SU-DHL-6 (cell line): ENCODE measurements around the gene DMXL1.

ENCODE experiments used
- H2AFZ ChIP-seq: fragments of 200-600 bp; sonication (generic); 2 replicates; pipeline ENCODE4 v1.6.1; 2014; ENCODE audit warnings: low read depth, mild to moderate bottlenecking, moderate library complexity, mixed read lengths, antibody characterized with exemption, low read length; ENCODE audit not compliant: severe bottlenecking
- H3F3A ChIP-seq: fragments of 200-600 bp; shearing (Covaris generic); 2 replicates; pipeline ENCODE4 v1.6.0; 2016; ENCODE audit warnings: antibody characterized with exemption, mild to moderate bottlenecking; ENCODE audit not compliant: insufficient read depth
- H3K27ac ChIP-seq: fragments of 200-600 bp; sonication (generic); 2 replicates; pipeline ENCODE4 v1.5.1; 2016; ENCODE audit warnings: low read depth, mild to moderate bottlenecking, low read length, moderate library complexity, mixed read lengths
- H3K27me3 ChIP-seq: fragments of 200-600 bp; sonication (generic), shearing (Covaris generic); 2 replicates; pipeline ENCODE4 v1.6.0; 2014; ENCODE audit warnings: mild to moderate bottlenecking, low read length
- H3K36me3 ChIP-seq: fragments of 200-600 bp; sonication (generic); 2 replicates; pipeline ENCODE4 v1.6.1; 2014; ENCODE audit warnings: mild to moderate bottlenecking, low read length, mixed read lengths
- H3K4me2 ChIP-seq: fragments of 300-600, 200-600 bp; shearing (Covaris generic), sonication (generic); 2 replicates; pipeline ENCODE4 v1.6.0; 2014; ENCODE audit warnings: low read length, low read depth, mild to moderate bottlenecking; ENCODE audit not compliant: poor library complexity, severe bottlenecking
- H3K4me3 ChIP-seq: fragments of 200-600 bp; sonication (generic); 2 replicates; pipeline ENCODE4 v1.5.1; 2014; ENCODE audit warnings: antibody characterized with exemption, low read length, mild to moderate bottlenecking, mixed read lengths; ENCODE audit not compliant: insufficient read depth, poor library complexity, severe bottlenecking
- H3K79me2 ChIP-seq: fragments of 200-600 bp; sonication (generic); 2 replicates; pipeline ENCODE4 v1.6.1; 2014; ENCODE audit warnings: mild to moderate bottlenecking, low read length, moderate library complexity; ENCODE audit not compliant: insufficient read depth
- H3K9ac ChIP-seq: fragments of 200-600 bp; sonication (generic); 2 replicates; pipeline ENCODE4 v1.7.0; 2014; ENCODE audit warnings: mild to moderate bottlenecking, low read length
- H3K9me2 ChIP-seq: fragments of 200-600 bp; sonication (generic); replicated peaks from 2 replicates; pipeline ENCODE4 v1.6.1; 2014; ENCODE audit warnings: low read length; ENCODE audit not compliant: insufficient read depth
- H3K9me3 ChIP-seq: fragments of 200-600 bp; sonication (generic); 2 replicates; pipeline ENCODE4 v1.6.1; 2014; ENCODE audit warnings: low read length, mixed read lengths; ENCODE audit not compliant: insufficient read depth
- H4K20me1 ChIP-seq: fragments of 200-600 bp; sonication (generic); 2 replicates; pipeline ENCODE4 v1.6.1; 2014; ENCODE audit warnings: low read depth, mild to moderate bottlenecking, antibody characterized with exemption, low read length, moderate library complexity, mixed read lengths
- EZH2phosphoT487 ChIP-seq: fragments of 200-600 bp; sonication (generic), shearing (Covaris generic); conservative IDR thresholded peaks from 2 replicates; pipeline ENCODE4 v1.6.1; 2018; ENCODE audit warnings: mild to moderate bottlenecking, antibody characterized with exemption, low read length, moderate library complexity, mixed read lengths
- TF ChIP-seq, protein P1 (sequence below): fragments of 200-600 bp; sonication (generic); IDR thresholded peaks from one replicate; pipeline ENCODE4 v1.5.1; 2017; ENCODE audit warnings: antibody characterized with exemption, mild to moderate bottlenecking, low read length, moderate library complexity; ENCODE audit not compliant: insufficient read depth, poor library complexity, severe bottlenecking

Gene DMXL1

DNA sequence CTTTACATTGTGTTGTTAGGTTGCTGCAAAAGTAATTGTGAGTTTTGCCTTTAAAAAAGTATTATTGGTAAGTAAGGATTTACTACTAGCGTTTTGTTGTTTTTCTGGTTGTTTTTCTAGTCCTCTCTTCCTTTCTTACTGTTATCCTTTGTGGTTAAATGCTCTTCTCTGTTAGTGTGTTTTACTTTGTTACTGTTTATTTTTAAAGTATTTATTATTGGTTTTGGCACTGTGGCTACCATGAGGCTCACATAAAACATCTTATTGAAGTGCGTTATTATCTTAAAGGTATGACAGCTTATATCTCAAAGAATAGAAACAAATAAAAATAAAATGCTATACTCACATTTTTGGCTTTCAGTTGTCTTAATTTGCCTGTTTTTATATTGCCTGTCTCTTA lies 17.6 kb downstream of the DMXL1 start:
- H3K79me2 ChIP-seq = peaks cover 97% of the 10 kb centered on the region

DNA sequence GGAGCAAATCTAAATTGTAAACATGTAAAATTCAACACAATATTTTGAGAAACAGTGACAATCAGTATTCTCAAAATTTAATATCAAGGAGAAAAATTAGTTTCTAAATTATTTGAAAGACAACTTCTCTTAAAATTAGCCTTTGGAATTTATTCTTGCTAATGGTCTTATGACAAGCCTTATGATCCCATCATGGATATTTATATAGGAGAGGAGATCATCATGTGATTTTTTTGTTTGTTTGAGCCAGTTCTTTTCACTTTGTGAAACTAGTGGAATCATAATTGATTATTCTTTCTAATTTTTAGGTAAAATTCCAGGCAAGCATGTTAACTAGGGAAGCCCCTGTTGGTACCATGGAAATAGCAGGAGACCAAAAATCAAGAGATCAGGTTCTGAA lies 24.7 kb downstream of the DMXL1 start:
- TF ChIP-seq EZH2phosphoT487 = no peak
- TF ChIP-seq, protein P1, sequence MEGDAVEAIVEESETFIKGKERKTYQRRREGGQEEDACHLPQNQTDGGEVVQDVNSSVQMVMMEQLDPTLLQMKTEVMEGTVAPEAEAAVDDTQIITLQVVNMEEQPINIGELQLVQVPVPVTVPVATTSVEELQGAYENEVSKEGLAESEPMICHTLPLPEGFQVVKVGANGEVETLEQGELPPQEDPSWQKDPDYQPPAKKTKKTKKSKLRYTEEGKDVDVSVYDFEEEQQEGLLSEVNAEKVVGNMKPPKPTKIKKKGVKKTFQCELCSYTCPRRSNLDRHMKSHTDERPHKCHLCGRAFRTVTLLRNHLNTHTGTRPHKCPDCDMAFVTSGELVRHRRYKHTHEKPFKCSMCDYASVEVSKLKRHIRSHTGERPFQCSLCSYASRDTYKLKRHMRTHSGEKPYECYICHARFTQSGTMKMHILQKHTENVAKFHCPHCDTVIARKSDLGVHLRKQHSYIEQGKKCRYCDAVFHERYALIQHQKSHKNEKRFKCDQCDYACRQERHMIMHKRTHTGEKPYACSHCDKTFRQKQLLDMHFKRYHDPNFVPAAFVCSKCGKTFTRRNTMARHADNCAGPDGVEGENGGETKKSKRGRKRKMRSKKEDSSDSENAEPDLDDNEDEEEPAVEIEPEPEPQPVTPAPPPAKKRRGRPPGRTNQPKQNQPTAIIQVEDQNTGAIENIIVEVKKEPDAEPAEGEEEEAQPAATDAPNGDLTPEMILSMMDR = no peak
- Histone ChIP-seq H3K27me3 (no peaks in the 10 kb centered on the region), H3F3A (peaks cover 9% of the 10 kb centered on the region; the same call in 1 of the 2 replicates), H2AFZ (no peak overlapping the region), H3K27ac (no peak overlapping the region), H3K4me3 (no peak overlapping the region), H3K9me3 (no peaks in the 10 kb centered on the region), H3K79me2 (peaks cover 76% of the 10 kb centered on the region), H4K20me1 (peaks cover 18% of the 10 kb centered on the region; the same call in 1 of the 2 replicates), H3K9me2 (no peaks in the 10 kb centered on the region), H3K9ac (no peak overlapping the region), H3K4me2 (no peak overlapping the region), H3K36me3 (peaks cover 16% of the 10 kb centered on the region; the same call in 1 of the 2 replicates)

More for the DNA sequence above, 17.6 kb downstream of the DMXL1 start:
- Histone ChIP-seq H3K27me3 (no peaks in the 10 kb centered on the region), H3K36me3 (peaks cover 11% of the 10 kb centered on the region; the same call in 1 of the 2 replicates), H3K4me2 (peak overlapping the region; percentile 47), H3K9me3 (no peaks in the 10 kb centered on the region), H4K20me1 (peaks cover 17% of the 10 kb centered on the region), H2AFZ (no peak overlapping the region), H3K27ac (peak overlapping the region; percentile 53), H3K9me2 (no peaks in the 10 kb centered on the region), H3K4me3 (peak overlapping the region; percentile 1), H3F3A (peaks cover 9% of the 10 kb centered on the region; the same call in 1 of the 2 replicates), H3K9ac (peak overlapping the region; percentile 25; the same call in 1 of the 2 replicates)
- no peak for TF ChIP-seq EZH2phosphoT487
- TF ChIP-seq, protein P1 = no peak

DNA sequence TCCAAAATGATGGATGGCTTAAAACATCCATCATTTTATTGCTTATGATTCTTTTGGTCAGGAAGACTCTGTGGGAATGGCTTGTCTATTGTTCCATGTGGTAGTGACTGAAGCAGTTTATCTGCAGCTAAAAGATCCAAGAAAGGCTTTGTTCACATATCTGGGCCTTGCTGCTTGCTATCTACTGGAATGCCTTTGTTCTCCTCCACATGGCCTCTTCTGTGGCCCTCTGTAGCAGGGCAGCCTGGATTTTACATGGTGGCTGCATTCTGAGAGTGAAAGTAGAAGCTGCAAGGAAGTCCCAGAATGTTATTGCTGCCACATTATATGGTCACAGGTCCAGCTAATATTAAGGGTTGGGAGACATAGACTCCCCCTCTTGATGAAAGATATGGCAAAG lies 35.1 kb downstream of the DMXL1 start:
- TF ChIP-seq EZH2phosphoT487 = no peak
- TF ChIP-seq, protein P1 = no peak
- Histone ChIP-seq H3K9me3 (no peaks in the 10 kb centered on the region), H3K27me3 (no peaks in the 10 kb centered on the region), H3K36me3 (peaks cover 45% of the 10 kb centered on the region), H3K27ac (no peak overlapping the region), H3K4me3 (no peak overlapping the region), H3K9ac (no peak overlapping the region), H2AFZ (no peak overlapping the region), H3K79me2 (peaks cover 14% of the 10 kb centered on the region; the same call in 1 of the 2 replicates), H3K9me2 (no peaks in the 10 kb centered on the region), H4K20me1 (0 out of 2 replicates have a peak, but pooled peaks cover 5% of the 10 kb centered on the region), H3F3A (no peaks in the 10 kb centered on the region; the same call in 1 of the 2 replicates), H3K4me2 (no peak overlapping the region)
